OCI-LY7 (cell line): ENCODE measurements around the gene MAPT. TPM values are rescaled to one million over a fixed set of nuclear protein-coding genes. Genes with fewer than 3 reads are reported as not detected.

Experiments used
- BruUV-seq: library from RNA; stranded (reverse); fragments of 400-500 nt; replicated peaks from 2 replicates; lab custom pipeline; 2021; lab: Mats Ljungman, UMichigan
- CTCF ChIA-PET: fragments of 300-600 bp; sonication (Branson Sonifier 250); formaldehyde crosslinking; loops from one replicate; lab custom pipeline; 2022; ENCODE audit warnings: antibody characterized with exemption; ENCODE audit not compliant: unreplicated experiment; lab: Charles Lee
- POLR2A ChIA-PET: fragments of 300-600 bp; sonication (Branson Sonifier 250); formaldehyde crosslinking; loops from one replicate; lab custom pipeline; 2022; ENCODE audit warnings: antibody characterized with exemption; lab: Charles Lee
- DNase-seq: peaks from one replicate; pipeline ENCODE4 v3.0.0-alpha.2; 2015; ENCODE audit warnings: low spot score
- H2AFZ ChIP-seq: fragments of 200-600 bp; sonication (generic), shearing (Covaris generic); 2 replicates; pipeline ENCODE4 v1.6.1; 2014; ENCODE audit warnings: mild to moderate bottlenecking, antibody characterized with exemption, low read length, moderate library complexity
- H3K27ac ChIP-seq: fragments of 200-600 bp; sonication (generic); 2 replicates; pipeline ENCODE4 v1.5.1; 2014; ENCODE audit warnings: mixed run types, low read depth, mild to moderate bottlenecking, moderate library complexity, low read length, inconsistent platforms; ENCODE audit not compliant: poor library complexity, severe bottlenecking
- H3K36me3 ChIP-seq: fragments of 200-600 bp; sonication (generic); 2 replicates; pipeline ENCODE4 v1.6.1; 2014; ENCODE audit warnings: mild to moderate bottlenecking, antibody characterized with exemption, low read length, moderate library complexity, mixed read lengths; ENCODE audit not compliant: insufficient read depth
- H3K4me1 ChIP-seq: fragments of 200-600 bp; sonication (generic); 2 replicates; pipeline ENCODE4 v1.5.1; 2014; ENCODE audit warnings: mild to moderate bottlenecking, low read length; ENCODE audit not compliant: insufficient read depth, poor library complexity, severe bottlenecking
- H3K4me2 ChIP-seq: fragments of 200-600 bp; sonication (generic); 2 replicates; pipeline ENCODE4 v1.6.1; 2014; ENCODE audit warnings: mild to moderate bottlenecking, low read length
- H3K4me3 ChIP-seq: fragments of 200-600 bp; sonication (generic); 2 replicates; pipeline ENCODE4 v1.5.1; 2014; ENCODE audit warnings: mild to moderate bottlenecking, low read depth, low read length; ENCODE audit not compliant: poor library complexity, severe bottlenecking
- H3K79me2 ChIP-seq: fragments of 200-600 bp; sonication (generic); 2 replicates; pipeline ENCODE4 v1.6.1; 2016; ENCODE audit warnings: low read depth, mild to moderate bottlenecking, low read length, moderate library complexity, mixed read lengths; ENCODE audit not compliant: insufficient read depth
- H3K9me2 ChIP-seq: fragments of 200-600 bp; sonication (generic); 2 replicates; pipeline ENCODE4 v1.6.1; 2016; ENCODE audit warnings: mild to moderate bottlenecking, low read length, mixed read lengths; ENCODE audit not compliant: insufficient read depth
- H3K9me3 ChIP-seq: fragments of 200-600 bp; sonication (generic); 2 replicates; pipeline ENCODE4 v1.6.1; 2014; ENCODE audit warnings: mild to moderate bottlenecking, mixed run types, low read length, mixed read lengths
- H4K20me1 ChIP-seq: fragments of 200-600 bp; sonication (generic); 2 replicates; pipeline ENCODE4 v1.6.1; 2014; ENCODE audit warnings: mild to moderate bottlenecking, antibody characterized with exemption, low read length, moderate library complexity, mixed read lengths; ENCODE audit not compliant: insufficient read depth
- CTCF ChIP-seq: fragments of 200-600 bp; sonication (generic); conservative IDR thresholded peaks from 2 replicates; pipeline ENCODE4 v1.5.1; 2014; ENCODE audit warnings: mild to moderate bottlenecking, antibody characterized with exemption, low read length, moderate library complexity, mixed read lengths
- EZH2phosphoT487 ChIP-seq: fragments of 200-600 bp; sonication (generic); IDR thresholded peaks from 2 replicates; pipeline ENCODE4 v1.6.1; 2018; ENCODE audit warnings: low read depth, borderline replicate concordance, mild to moderate bottlenecking, mixed run types, antibody characterized with exemption, low read length, moderate library complexity, mixed read lengths
- intact Hi-C: fragments of 100-400 bp; cut with micrococcal nuclease; formaldehyde crosslinking; loops from one replicate; pipeline ENCODE4 v1.10.0; 2022; ENCODE audit not compliant: unreplicated experiment
- total RNA-seq, 2 experiments: library from RNA; depleted of rRNA in 1 of 2; stranded (reverse); fragments of >200 nt in 1 of 2; shearing (Covaris generic) in 1 of 2; gene quantifications; 2 replicates each; pipeline ENCODE4 v1.2.3, GENCODE V29; 2014 to 2022

The MAPT gene
- total RNA-seq, 2 experiments from 2014 or later, result 0.44 TPM; not detected in 1

- Histone ChIP-seq H3K9me2 (no peaks in the 10 kb centered on the region), H3K27ac (no peak overlapping the region), H4K20me1 (no peaks in the 10 kb centered on the region), H3K4me3 (no peak overlapping the region), H2AFZ (no peak overlapping the region), H3K4me2 (no peak overlapping the region), H3K4me1 (no peaks in the 10 kb centered on the region), H3K36me3 (no peaks in the 10 kb centered on the region), H3K9me3 (no peaks in the 10 kb centered on the region), H3K79me2 (no peaks in the 10 kb centered on the region)
- ChIA-PET POLR2A (no interaction called here), CTCF (no interaction called here)
- no peak for TF ChIP-seq CTCF
- TF ChIP-seq EZH2phosphoT487, result no peak
- intact Hi-C loops, result no loop called here
- no TSS peak for BruUV-seq
- no peak for DNase-seq
These were observed 48.8 kb upstream of the MAPT start for GRCh38 chr17:45845376-45846185.

- DNase-seq, result no peak
- TF ChIP-seq EZH2phosphoT487 (no peak), CTCF (no peak)
- Histone ChIP-seq H3K36me3 (no peaks in the 10 kb centered on the region), H3K79me2 (no peaks in the 10 kb centered on the region), H3K4me3 (no peak overlapping the region), H3K27ac (no peak overlapping the region), H2AFZ (no peak overlapping the region), H3K4me2 (no peak overlapping the region), H4K20me1 (no peaks in the 10 kb centered on the region), H3K9me3 (no peaks in the 10 kb centered on the region), H3K9me2 (no peaks in the 10 kb centered on the region), H3K4me1 (no peaks in the 10 kb centered on the region)
- CTCF ChIA-PET, result no interaction called here
- POLR2A ChIA-PET, result no interaction called here
- no TSS peak for BruUV-seq
- intact Hi-C loops, result no loop called here
These were observed 48.1 kb upstream of the MAPT start for GRCh38 chr17:45846223-45846622.

GRCh38 chr17:45846646-45847045, 47.7 kb upstream of the MAPT start:
- no peak overlapping the region for H3K27ac ChIP-seq
- H3K9me2 ChIP-seq, result no peaks in the 10 kb centered on the region
- no peaks in the 10 kb centered on the region for H3K4me1 ChIP-seq
- no peak for DNase-seq
- H3K79me2 ChIP-seq, result no peaks in the 10 kb centered on the region
- H3K9me3 ChIP-seq, result no peaks in the 10 kb centered on the region
- H3K4me2 ChIP-seq, result no peak overlapping the region
- no peaks in the 10 kb centered on the region for H4K20me1 ChIP-seq
- intact Hi-C loops, result no loop called here
- H3K36me3 ChIP-seq, result no peaks in the 10 kb centered on the region
- TF ChIP-seq EZH2phosphoT487, result no peak
- no peak for TF ChIP-seq CTCF
- no TSS peak for BruUV-seq
- H3K4me3 ChIP-seq, result no peak overlapping the region
- H2AFZ ChIP-seq, result no peak overlapping the region
- ChIA-PET CTCF (no interaction called here), POLR2A (no interaction called here)
